HG03469 (cell line): ENCODE results near the gene HDDC2.
"Not testable (repeated sequence)": the region's sequence is repeated elsewhere in the genome, so short reads cannot be mapped to it uniquely, and the experiment has no call there.

Source experiments
- ATAC-seq: cut with Tn5 transposase; IDR thresholded peaks from one replicate; pipeline ENCODE4 v1.9.1; 2021; ENCODE audit warnings: mild to moderate bottlenecking, moderate library complexity, moderate number of reproducible peaks; ENCODE audit not compliant: unreplicated experiment

HDDC2 gene

GRCh38 chr6:125307150-125307838 lies 5.5 kb upstream of the HDDC2 start:
- no peak for ATAC-seq

- no peak for ATAC-seq
Observed at GRCh38 chr6:125306756-125307149, 5.0 kb upstream of the HDDC2 start.

DNA sequence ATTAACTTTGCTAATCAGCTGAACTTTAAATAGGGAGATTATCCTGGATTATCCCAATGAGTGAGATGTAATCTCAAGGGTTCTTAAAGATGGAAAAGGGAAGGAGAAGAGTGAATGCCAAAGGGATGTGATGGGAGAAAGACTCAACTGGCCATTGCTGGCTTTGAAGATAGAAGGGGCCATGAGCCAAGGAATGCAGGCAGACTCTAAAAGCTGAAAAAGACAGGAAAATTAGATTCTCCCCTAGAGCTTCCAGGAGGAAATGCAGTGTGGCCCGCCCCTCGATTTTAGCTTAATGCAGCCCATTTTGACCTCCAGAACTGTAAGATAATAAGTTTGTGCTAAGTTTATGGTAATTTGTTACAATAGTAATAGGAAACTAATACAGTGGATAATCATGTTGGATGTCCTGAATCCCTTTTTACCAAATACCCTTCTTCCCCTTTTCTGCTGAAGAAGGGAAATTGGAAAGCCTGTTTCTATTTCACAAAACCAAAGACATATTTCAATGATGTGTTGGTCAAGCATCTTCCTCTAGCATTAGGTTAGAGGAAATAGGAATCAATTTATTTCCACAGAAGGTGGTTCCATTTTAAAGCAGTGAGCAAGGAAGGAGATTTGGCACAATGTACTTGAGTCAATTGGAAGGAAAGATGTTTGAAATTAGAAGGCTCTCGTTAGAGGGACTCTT lies 3.3 kb upstream of the HDDC2 start:
- no peak for ATAC-seq

DNA sequence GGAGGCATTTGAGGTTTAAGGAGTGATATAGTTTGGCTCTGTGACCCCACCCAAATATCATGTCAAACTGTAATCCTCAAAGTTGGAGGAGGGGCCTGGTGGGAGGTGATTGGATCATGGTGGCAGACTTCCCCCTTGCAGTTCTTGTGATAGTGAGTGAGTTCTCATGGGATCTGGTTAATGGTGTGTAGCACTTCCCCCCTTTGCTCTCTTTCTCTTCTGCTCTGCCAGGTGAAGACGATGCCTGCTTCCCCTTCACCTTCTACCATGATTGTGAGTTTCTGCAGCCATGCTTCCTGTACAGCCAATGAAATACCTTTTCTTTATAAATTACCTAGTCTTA lies 1.7 kb upstream of the HDDC2 start:
- no peak for ATAC-seq

DNA sequence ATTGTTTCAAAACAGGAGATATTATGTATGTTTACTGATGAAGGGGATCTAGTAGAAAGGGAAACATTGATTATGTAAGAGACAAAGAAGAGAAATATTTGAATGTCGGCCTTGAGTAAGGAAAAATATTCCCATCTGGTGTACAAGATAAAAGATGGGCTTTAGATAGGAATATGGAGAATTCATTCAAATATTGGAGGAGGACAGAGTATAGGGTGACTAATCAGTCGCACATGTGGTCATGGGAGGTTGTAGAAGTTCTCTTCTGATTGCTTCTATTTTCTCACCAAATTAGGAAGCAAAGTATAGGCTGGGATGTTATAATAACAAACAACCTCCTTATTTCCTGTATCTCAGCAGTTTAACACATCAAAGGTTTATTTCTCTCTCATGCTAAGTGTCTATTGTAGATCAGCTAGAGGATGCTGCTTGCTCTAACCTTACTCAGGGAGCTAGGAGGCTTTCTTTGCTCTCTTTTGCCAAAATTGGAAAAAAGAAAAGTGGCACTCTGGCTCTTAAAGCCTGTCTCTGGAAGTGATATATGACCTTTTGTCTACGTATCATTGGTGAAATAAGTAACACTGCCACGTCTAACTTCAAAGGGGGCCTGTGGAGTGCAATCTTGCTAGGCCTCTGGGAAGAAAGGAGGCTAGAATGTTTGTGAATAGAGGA lies 1.2 kb upstream of the HDDC2 start:
- no peak for ATAC-seq

DNA sequence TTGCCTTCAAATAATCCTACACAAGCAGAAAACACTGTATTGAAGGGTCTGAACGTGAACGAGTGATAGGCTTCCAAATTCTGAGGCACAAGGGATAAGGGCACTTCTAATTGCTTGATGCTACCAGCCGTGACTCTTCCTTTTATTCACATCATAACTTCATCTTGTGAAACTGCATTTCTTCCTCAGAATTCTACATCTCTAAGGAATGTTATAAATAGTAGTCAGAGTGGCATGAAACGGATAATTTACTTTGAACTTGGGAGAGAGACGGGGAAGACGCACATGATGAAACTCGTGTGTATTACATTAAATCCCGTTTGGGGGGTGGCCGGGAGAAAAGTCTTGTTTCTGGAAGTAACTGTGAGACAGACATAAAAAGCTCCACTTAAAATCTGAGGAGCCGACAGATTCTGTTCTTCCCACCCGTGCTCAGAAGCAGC lies 754 bp downstream of the HDDC2 start:
- ATAC-seq = no peak

DNA sequence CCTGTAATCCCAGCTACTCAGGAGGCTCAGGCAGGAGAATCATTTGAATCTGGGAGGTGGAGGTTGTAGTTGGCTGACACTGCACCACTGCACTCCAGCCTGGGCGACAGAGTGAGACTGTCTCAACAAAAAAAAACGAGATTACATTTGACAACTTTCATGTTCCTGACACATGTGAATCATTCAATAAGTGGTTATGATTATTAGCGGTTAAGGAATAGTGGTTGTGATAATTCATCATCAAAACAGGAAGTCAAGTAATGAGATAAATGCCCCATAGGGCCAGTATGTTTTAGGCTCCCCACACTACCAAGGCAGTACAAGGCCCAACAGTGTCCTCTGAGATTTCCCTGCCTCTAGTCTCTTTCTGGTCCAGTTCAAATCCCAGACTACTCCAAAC lies 2.5 kb downstream of the HDDC2 start:
- no peak for ATAC-seq

- ATAC-seq = no peak
Observed at GRCh38 chr6:125296471-125296870, 5.3 kb downstream of the HDDC2 start.

DNA sequence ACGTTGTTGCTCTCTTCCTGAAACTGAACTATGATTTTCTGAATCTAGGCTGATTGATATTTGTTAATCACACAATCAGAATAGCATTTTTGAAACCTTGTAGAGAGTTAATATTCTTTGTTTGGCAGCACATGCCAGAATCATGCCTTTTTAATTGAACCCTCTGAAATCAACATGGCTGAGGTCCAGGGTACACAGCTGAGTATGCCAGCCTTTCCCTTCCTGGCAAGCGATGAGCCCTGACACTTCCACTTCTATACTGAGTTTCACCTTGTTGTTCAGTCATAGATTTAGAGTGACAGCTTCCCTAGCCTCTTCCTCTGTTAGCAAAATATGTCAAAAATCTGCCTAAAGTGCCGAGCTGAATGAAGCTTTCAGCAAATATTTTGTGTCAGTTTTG lies 6.8 kb downstream of the HDDC2 start:
- ATAC-seq = no peak

DNA sequence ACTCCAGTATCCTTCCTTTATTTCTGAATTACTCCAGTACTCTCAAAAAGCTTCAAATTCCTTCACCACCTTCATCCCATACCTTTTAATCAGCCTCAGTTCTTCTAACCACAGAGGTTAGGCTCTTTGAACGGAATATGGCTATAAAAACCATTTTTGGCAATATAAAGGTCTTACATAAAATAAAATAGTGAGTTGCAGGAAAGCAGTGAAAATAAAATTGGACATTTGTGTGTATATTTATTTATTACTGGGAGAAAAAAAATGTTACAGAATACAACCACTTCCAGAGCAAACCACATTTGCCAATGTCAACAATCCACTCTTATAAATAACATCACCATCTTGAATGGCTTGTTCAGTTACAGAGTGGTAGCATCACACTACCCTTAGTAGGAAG lies 7.7 kb downstream of the HDDC2 start:
- no peak for ATAC-seq

DNA sequence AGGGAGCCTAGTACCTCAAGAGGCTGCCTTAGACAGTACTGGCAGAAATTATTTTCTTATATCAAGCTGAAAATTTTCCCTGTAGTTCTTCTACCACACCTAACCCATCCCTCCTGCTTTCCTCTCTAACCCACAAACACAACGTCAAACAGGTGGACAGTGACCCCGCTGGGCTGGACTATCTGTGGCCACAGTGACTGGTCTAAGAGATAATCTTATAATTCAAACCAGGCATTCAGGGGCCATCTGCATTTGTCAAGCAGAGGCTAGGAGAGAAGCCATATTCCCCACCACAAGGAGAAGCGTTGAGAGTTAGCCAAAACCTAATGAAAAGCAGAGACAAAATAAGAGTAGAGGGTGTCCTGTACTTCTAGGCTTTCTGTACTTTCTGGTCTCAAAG lies 8.2 kb downstream of the HDDC2 start:
- ATAC-seq = no peak

- ATAC-seq = no peak
Observed at GRCh38 chr6:125287718-125288117, 14.0 kb downstream of the HDDC2 start.

DNA sequence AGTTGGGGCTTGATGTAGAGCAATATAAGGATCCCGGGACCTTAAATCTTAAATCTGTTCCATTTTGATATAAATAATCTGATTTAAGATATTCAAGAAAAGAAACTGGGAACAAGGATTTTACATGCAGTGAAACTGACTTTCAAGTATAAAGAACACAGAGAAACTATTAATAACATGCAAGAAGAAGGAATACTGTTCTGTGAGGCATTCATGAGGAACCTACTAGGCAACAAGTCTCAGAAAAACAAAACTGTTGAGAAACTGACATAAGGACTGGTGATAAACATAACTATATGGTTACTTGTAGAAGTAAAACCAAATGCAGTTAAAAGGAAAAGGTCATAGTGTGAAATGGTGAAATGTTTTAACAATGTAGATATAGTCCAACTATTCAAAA lies 15.8 kb downstream of the HDDC2 start:
- ATAC-seq = no peak

DNA sequence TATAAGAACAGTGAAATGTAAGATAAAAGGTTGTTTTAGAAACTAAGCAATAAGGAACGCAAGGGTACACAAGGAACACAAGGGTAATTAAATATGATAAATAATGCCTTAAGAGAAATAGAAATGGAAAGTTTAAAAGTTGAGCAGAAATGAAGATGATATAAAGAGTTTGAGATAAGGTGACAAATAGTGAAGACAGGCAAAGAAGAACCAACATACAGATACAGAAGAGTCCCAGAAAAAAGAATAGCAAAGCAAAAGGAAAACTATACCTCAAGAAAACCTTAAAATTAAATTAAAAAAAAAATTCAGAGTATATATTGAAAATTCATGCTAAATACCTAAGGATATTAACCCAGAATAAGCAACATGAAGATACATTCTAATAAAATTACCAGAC lies 16.4 kb downstream of the HDDC2 start:
- ATAC-seq = no peak

GRCh38 chr6:125282470-125282869 lies 19.3 kb downstream of the HDDC2 start:
- ATAC-seq = not testable (repeated sequence)

GRCh38 chr6:125280370-125281035 lies 21.3 kb downstream of the HDDC2 start:
- ATAC-seq = not testable (repeated sequence)

DNA sequence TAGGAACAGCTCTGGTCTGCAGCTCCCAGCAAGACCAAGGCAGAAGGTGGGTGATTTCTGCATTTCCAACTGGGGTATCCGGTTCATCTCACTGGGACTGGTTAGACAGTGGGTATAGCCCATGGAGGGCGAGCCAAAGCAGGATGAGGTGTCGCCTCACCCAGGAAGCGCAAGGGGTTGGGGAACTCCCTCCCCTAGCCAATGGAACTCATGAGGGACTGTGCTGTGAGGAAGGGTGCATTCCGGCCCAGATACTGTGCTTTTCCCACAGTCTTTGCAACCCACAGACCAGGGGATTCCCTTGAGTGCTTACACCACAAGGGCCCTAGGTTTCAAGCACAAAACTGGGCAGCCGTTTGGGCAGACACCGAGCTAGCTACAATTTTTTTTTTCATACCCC lies 21.8 kb downstream of the HDDC2 start:
- ATAC-seq = no peak

DNA sequence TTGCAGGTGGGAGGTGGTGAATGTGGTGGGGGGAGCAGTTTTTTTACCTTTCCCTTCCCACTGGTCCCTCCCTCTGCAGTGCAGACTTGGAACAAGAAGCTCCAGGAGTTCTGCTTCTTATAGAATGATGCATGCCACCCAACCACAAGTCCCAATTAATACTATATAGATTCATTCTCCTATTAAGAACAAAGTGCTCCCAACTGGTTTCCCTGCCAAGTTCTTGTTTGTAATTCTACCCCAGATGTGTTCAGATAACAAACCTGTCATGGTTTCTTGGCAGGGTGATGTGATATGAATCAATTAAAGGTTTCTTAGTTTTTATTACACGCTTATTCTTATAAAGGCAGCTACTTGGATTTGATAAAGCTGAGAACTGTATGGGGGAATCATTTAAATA lies 23.9 kb downstream of the HDDC2 start:
- no peak for ATAC-seq

DNA sequence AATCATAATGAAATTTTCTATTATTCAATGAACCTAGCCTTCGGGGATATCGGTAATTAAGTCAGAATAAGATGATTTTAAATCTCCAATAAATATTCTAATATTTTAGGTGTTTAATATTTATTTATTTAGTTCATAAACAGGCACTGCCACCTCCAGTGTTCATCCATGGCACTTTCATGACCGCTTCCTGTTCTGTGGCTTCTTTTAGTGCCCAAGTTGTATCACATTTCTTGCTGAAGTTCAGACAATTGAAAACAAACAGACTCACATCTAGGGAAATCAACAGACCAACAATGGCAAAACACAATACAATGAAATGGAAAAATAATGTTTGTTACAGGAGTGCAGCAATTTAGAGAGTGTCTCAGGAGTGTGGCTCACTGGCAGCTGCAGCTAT lies 26.0 kb downstream of the HDDC2 start:
- ATAC-seq = no peak

DNA sequence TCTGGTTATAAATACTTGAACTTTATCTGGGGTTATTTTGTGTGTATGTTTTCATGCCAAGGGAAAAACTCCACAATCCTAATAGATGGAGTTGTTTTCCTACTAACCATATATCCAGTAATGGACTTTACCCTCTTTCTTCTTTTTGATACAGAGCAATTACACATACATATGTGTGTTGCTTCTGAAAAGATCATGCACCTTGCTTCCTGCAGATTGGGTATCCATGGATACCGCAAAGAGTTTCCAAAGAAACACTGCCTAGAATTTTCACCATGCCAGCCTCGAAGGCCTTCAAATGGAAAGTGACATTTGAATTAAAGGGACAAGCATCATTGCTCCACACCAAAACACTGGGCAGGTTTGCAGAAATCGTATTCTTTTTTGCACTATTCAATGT lies 26.8 kb downstream of the HDDC2 start:
- ATAC-seq = no peak

DNA sequence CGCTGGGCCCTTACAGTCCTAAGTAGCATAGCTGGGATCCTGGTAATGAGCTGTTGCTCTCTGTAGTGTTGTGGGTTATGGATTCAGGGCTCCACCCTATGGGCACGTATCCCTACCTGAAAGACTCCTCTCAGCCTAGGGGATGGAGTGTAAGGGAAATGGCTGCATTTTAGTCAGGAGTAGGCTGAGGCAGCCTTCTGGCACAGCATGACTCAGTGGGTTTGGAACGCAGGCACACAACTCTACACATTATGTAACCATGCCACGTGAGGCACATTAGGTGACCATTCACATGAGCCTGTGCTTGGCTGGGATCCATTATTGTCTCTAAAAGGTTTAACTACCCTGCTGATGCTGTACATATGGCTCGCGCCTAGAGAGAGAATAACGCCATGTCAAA lies 27.8 kb downstream of the HDDC2 start:
- ATAC-seq = no peak

DNA sequence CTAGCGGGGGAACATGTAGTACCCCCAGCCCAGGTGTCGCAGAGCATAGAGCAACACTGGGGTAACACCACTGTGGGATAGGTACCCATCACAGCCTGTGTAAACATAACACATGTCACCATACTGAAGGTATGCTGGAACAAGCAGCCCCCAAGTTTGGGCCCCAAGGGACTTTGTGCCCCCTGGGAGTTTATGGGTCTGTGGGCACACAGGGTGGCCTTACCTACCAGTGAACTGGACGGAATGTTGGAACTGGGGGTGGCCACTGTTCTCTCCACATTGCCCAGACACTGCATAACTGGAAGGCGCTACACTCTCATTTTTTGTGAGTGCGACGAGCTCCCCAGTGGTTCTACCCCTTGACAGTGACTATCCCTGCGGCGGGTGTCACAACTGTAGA lies 28.5 kb downstream of the HDDC2 start:
- ATAC-seq = no peak
